Right atrium auricular region (tissue), 2 donors: Measurements from ENCODE around the gene EPB41L4A. TPM values are rescaled to one million over a fixed set of nuclear protein-coding genes. Genes with fewer than 3 reads are reported as not detected.

Experiments
- DNase-seq: peaks from one replicate; pipeline ENCODE4 v3.0.0-alpha.2; 2019; ENCODE audit warnings: low spot score
- H3K27ac ChIP-seq, 2 donors: fragments of 200-600 bp; sonication (generic); 1 replicate in 1 of 2; 2 replicates in 1 of 2; pipeline ENCODE4 v1.5.1; 2016 to 2019
- H3K27me3 ChIP-seq, 2 donors: fragments of 200-600 bp; sonication (generic); one replicate each; pipeline versions ENCODE4 v1.5.1 to v1.6.0; 2017 to 2019
- H3K36me3 ChIP-seq: fragments of 200-600 bp; sonication (generic); one replicate; pipeline ENCODE4 v1.5.1; 2016
- H3K4me1 ChIP-seq, 2 donors: fragments of 200-600 bp; sonication (generic); one replicate each; pipeline versions ENCODE4 v1.5.1 to v1.6.0; 2017 to 2019
- H3K4me3 ChIP-seq, 2 donors: fragments of 200-600 bp; sonication (generic); 1 replicate in 1 of 2; 2 replicates in 1 of 2; pipeline ENCODE4 v1.5.1; 2017 to 2019; ENCODE audit warnings: mild to moderate bottlenecking in 1 of 2, moderate library complexity in 1 of 2
- H3K9me3 ChIP-seq, 2 donors: fragments of 200-600 bp; sonication (generic); one replicate each; pipeline ENCODE4 v1.5.1; 2019
- total RNA-seq, 2 donors: library from RNA; depleted of rRNA; stranded (reverse); fragments of >200 nt; gene quantifications; one replicate each; pipeline ENCODE4 v1.1.0, GENCODE V29; 2016
- TF ChIP-seq, protein P1 (sequence below), 2 donors: fragments of 200-600 bp; sonication (generic); IDR thresholded peaks; one replicate each; pipeline ENCODE4 v1.5.1; 2019; ENCODE audit warnings: antibody characterized with exemption in 2 of 2

Gene EPB41L4A
- total RNA-seq, 2 donors from 2014 or later: 13.8 to 17.9 TPM

DNA sequence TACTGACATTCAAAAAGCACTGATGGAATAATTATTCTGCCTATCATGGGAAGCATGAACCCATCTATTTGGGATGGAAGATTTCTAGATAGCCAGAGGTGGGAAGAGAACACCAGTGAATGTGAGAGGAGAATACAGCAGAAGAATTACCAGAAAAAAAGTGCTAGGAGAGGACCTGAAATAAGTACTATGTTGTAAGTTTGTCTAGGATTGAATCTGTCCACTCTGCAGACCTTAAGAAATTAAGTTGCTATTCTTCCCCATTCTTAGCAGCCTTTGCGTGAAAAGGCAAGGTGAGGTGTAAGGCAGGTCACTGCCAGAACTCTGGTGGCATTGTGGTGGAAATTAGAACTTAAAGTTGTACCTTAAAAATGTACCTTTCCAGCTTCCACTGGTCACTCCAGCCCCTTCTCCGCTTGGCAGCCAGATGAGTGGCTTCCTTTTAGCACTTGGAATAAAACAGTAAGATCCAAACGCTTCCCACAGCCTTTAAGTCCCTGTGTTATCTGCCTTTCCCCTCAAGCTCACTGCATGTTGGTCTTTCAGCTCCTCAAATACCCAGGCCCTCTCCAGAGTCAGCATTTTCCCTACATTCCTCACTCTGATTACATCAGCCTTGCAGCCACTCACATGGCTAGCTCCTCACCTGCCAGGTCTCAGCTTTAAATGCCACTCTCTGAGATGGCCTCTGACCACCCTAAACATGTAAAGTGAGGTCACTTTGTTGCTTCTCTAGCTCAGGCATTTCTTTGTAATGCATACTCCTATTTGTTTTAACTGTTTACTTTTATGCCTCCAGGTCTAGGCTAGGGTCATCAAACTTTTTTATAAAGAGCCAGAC lies 253.0 kb downstream of the EPB41L4A start:
- H3K9me3 ChIP-seq: no peaks in the 10 kb centered on the region
- TF ChIP-seq, protein P1, sequence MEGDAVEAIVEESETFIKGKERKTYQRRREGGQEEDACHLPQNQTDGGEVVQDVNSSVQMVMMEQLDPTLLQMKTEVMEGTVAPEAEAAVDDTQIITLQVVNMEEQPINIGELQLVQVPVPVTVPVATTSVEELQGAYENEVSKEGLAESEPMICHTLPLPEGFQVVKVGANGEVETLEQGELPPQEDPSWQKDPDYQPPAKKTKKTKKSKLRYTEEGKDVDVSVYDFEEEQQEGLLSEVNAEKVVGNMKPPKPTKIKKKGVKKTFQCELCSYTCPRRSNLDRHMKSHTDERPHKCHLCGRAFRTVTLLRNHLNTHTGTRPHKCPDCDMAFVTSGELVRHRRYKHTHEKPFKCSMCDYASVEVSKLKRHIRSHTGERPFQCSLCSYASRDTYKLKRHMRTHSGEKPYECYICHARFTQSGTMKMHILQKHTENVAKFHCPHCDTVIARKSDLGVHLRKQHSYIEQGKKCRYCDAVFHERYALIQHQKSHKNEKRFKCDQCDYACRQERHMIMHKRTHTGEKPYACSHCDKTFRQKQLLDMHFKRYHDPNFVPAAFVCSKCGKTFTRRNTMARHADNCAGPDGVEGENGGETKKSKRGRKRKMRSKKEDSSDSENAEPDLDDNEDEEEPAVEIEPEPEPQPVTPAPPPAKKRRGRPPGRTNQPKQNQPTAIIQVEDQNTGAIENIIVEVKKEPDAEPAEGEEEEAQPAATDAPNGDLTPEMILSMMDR (IDR thresholded peaks at IDR 0.05): no peak
- H3K27me3 ChIP-seq: no peaks in the 10 kb centered on the region
- H3K4me1 ChIP-seq: peaks cover 0 to 17% of the 10 kb centered on the region in 2 donors
- no peak overlapping the region for H3K27ac ChIP-seq
- H3K36me3 ChIP-seq: peaks cover 69% of the 10 kb centered on the region
- DNase-seq: no peak
- no peak overlapping the region for H3K4me3 ChIP-seq

GRCh38 chr5:112165399-112165798 lies 253.7 kb downstream of the EPB41L4A start:
- Histone ChIP-seq H3K4me3 (no peak overlapping the region), H3K27ac (no peak overlapping the region), H3K27me3 (no peaks in the 10 kb centered on the region), H3K36me3 (peaks cover 65% of the 10 kb centered on the region), H3K9me3 (no peaks in the 10 kb centered on the region), H3K4me1 (peaks cover 0 to 18% of the 10 kb centered on the region in 2 donors)
- no peak for DNase-seq
- TF ChIP-seq, protein P1 (IDR thresholded peaks at IDR 0.05): no peak

DNA sequence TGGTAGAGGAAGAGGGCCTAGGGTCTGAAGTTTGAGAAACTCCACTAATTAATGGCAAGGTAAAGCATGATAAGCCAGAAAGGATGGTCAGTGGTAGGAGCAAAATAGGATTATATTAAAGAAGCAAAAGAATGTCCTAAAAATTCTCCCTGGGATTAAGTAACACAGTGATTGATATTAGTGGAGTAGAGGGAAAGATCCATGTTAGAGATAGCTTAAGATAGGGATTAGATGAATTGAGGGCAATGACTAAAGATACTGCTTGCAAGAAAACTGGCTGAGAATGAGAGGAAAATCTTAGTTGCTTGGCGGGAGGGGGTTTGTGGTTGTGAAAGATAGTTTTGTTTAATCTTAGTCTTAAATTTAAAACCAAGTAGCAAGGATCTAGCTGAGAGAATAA lies 255.6 kb downstream of the EPB41L4A start:
- Histone ChIP-seq H3K36me3 (peaks cover 53% of the 10 kb centered on the region), H3K27ac (no peak overlapping the region), H3K27me3 (no peaks in the 10 kb centered on the region), H3K4me3 (no peak overlapping the region), H3K9me3 (no peaks in the 10 kb centered on the region), H3K4me1 (peaks cover 0 to 22% of the 10 kb centered on the region in 2 donors)
- no peak for DNase-seq
- TF ChIP-seq, protein P1 (IDR thresholded peaks at IDR 0.05): no peak

GRCh38 chr5:112161392-112161748 lies 257.7 kb downstream of the EPB41L4A start:
- Histone ChIP-seq H3K9me3 (no peaks in the 10 kb centered on the region), H3K36me3 (peaks cover 36% of the 10 kb centered on the region), H3K27me3 (no peaks in the 10 kb centered on the region), H3K4me3 (peak overlapping the region; percentile 82 to 85), H3K4me1 (peaks cover 0 to 22% of the 10 kb centered on the region in 2 donors), H3K27ac (peak overlapping the region; percentile 78 to 87)
- DNase-seq: no peak
- TF ChIP-seq, protein P1 (IDR thresholded peaks at IDR 0.05): no peak

DNA sequence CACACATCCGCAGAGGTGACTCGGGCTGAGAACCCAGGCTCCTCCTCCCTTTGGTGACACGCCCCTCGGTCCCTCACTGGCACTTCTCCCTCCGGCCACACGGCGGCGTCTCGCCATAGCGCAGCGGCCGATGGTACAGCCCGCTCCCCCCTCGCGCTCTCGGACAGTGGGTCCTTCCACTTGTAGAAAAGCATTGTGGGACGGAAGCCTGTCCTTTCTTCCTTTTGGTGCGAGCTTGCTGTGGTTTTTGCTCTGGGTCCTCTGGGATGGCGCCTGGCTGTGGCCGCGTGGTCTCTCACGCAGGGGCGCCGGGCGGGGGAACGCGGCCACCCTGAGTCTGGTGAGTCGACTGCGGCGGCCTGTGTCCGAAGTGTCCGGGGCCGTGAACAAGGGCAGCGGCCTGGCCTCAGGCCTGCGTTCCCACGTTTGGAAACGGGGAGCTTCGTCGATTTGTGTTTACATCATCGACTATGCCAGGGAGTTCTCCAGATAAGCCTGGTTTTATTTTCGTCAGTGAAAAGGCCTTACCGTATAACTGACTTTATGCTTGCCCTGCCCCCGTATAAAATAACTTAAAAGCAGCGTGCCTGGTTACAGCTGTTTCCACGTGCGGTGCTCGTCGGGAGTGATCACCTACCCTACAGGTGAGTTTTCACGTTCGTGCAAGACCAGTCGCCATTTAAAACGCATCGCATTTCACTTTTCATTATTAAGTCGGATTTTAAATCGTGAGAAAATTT lies 258.3 kb downstream of the EPB41L4A start:
- DNase-seq: peak; percentile 95
- peak overlapping the region; percentile 78 to 87 for H3K27ac ChIP-seq
- H3K36me3 ChIP-seq: peaks cover 30% of the 10 kb centered on the region
- H3K4me3 ChIP-seq: peak overlapping the region; percentile 82 to 85
- H3K27me3 ChIP-seq: no peaks in the 10 kb centered on the region
- TF ChIP-seq, protein P1 (IDR thresholded peaks at IDR 0.05): peak; percentile 89 to 92
- peaks cover 0 to 22% of the 10 kb centered on the region in 2 donors for H3K4me1 ChIP-seq
- no peaks in the 10 kb centered on the region for H3K9me3 ChIP-seq
